Measurements from ENCODE around the gene ZNHIT6. TPM values are rescaled to one million over a fixed set of nuclear protein-coding genes. Genes with fewer than 3 reads are reported as not detected.

Gene ZNHIT6
- total and polyA plus RNA-seq, 2 of the 8 experiments (the other 6 are each of a cell fraction or from before 2014, with no cell fraction given), result 5.9 to 17.2 TPM

- TF ChIP-seq CHD7 (IDR thresholded peaks at IDR 0.05; ENCODE audit: insufficient replicate concordance, low read length) (no peak), CREB1 (IDR thresholded peaks at IDR 0.05) (no peak), RAD21 (IDR thresholded peaks at IDR 0.05 in 1 of 2, conservative IDR thresholded peaks at IDR 0.05 in 1 of 2; ENCODE audit: low read depth in 2 of 2, low read length in 2 of 2) (no peak), TAF7 (optimal IDR thresholded peaks at IDR 0.05; ENCODE audit: borderline replicate concordance, low read depth, low read length) (no peak), HDAC6 (IDR thresholded peaks at IDR 0.05; ENCODE audit: low read depth, low read length) (no peak), SP2 (IDR thresholded peaks at IDR 0.05; ENCODE audit: low read length) (no peak), EZH2 (IDR thresholded peaks at IDR 0.05; ENCODE audit: low read depth, low read length, severe bottlenecking) (no peak), HDAC2 (IDR thresholded peaks at IDR 0.05; ENCODE audit: borderline replicate concordance in 1 of 2, low read depth in 2 of 2, low read length in 2 of 2) (no peak), BACH1 (IDR thresholded peaks at IDR 0.05; ENCODE audit: low read length) (no peak), CBX5 (IDR thresholded peaks at IDR 0.05; ENCODE audit: low read depth, low read length) (no peak)
These were observed 10.3 kb downstream of the ZNHIT6 start (continued) for GRCh38 chr1:85697895-85698294.
